Body of pancreas (tissue), 4 donors: ENCODE measurements around the gene XBP1.

Experiments used
- CTCF ChIP-seq, 7 experiments: fragments of 450-650 bp in 4 of 7; fragments of 200-600 bp in 3 of 7; sonication (generic) in 3 of 7; IDR thresholded peaks; one replicate each; pipeline ENCODE4 v1.5.1; 2016 to 2019; ENCODE audit warnings: antibody characterized with exemption in 7 of 7
- POLR2A ChIP-seq, 3 donors: fragments of 450-650 bp; IDR thresholded peaks; one replicate each; pipeline ENCODE4 v1.6.1; 2016; ENCODE audit warnings: antibody characterized with exemption in 3 of 3, mild to moderate bottlenecking in 2 of 3

DNA sequence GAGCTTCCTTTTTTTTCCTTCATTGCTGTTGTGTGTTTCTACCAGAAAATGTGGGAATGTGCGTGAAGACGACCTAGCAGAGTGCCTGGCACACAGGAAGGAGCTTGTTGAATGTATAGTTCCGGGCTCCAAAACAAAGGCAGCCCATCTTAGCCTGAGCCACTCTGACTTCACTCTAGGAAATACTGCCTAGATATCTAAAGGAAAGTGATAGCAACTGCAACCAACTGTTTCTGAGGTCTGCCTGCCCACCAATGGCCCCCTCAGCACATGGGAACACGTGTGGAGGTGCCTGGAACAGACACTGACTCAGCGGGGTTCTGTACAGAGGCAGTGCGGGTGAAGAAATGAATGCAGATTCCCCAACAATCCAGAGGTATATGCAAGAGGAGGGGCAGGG is 14.7 kb upstream of the XBP1 start:
- TF ChIP-seq CTCF (IDR thresholded peaks at IDR 0.05) (no peak), POLR2A (IDR thresholded peaks at IDR 0.05) (no peak)
